ENCODE measurements around the gene HIBCH. TPM values are rescaled to one million over a fixed set of nuclear protein-coding genes. Genes with fewer than 3 reads are reported as not detected.

The HIBCH gene
- total and polyA plus RNA-seq, 4 donors = 20.2 to 65.2 (median 32.8) TPM

GRCh38 chr2:190333395-190333794 lies 13.8 kb upstream of the HIBCH start:
- WGBS = 60% methylated on average over 8 of the region's 8 CpGs
- H3K27ac ChIP-seq (ENCODE audit: low read depth in 1 of 2, low read length in 2 of 2) = peak overlapping the region; percentile 63 to 79
- no peak overlapping the region for H3K9ac ChIP-seq (ENCODE audit: low read depth in 1 of 2, low read length in 2 of 2)

GRCh38 chr2:190328573-190329147 lies 9.0 kb upstream of the HIBCH start:
- H3K36me3 ChIP-seq (ENCODE audit: control insufficient read depth in 4 of 4, insufficient read depth in 3 of 4, low read depth in 1 of 4, low read length in 3 of 4) = no peaks in the 10 kb centered on the region
- H3K4me3 ChIP-seq (ENCODE audit: low read depth in 1 of 3, low read length in 3 of 3) = no peak overlapping the region
- DNase-seq (ENCODE audit: low spot score) = no peak
- no peaks in the 10 kb centered on the region for H3K9me3 ChIP-seq (ENCODE audit: control insufficient read depth in 4 of 4, low read length in 3 of 4)
- peaks cover 3 to 7% (median 5%) of the 10 kb centered on the region in 4 donors for H3K4me1 ChIP-seq (ENCODE audit: control insufficient read depth in 4 of 4, insufficient read depth in 4 of 4, low read length in 3 of 4)
- no peaks in the 10 kb centered on the region for H3K27me3 ChIP-seq (ENCODE audit: control insufficient read depth in 4 of 4, insufficient read depth in 4 of 4, low read length in 3 of 4)
- no peak overlapping the region for H3K9ac ChIP-seq (ENCODE audit: low read depth in 1 of 2, low read length in 2 of 2)
- TF ChIP-seq ZBTB33 (IDR thresholded peaks at IDR 0.05) (no peak), YY1 (IDR thresholded peaks at IDR 0.05) (no peak), EGR1 (IDR thresholded peaks at IDR 0.05; ENCODE audit: low read depth in 2 of 2) (no peak), JUND (IDR thresholded peaks at IDR 0.05) (no peak), MAX (IDR thresholded peaks at IDR 0.05) (no peak), RAD21 (IDR thresholded peaks at IDR 0.05) (peak; percentile 76 to 83), RXRA (IDR thresholded peaks at IDR 0.05) (no peak), TAF1 (conservative IDR thresholded peaks at IDR 0.05) (no peak), HNF4A (conservative IDR thresholded peaks at IDR 0.05) (no peak), GABPA (IDR thresholded peaks at IDR 0.05 in 1 of 2, conservative IDR thresholded peaks at IDR 0.05 in 1 of 2) (no peak), ATF3 (IDR thresholded peaks at IDR 0.05) (no peak), REST (IDR thresholded peaks at IDR 0.05) (no peak), HNF4G (IDR thresholded peaks at IDR 0.05) (no peak), CTCF (IDR thresholded peaks at IDR 0.05; ENCODE audit: low read depth, low read length, missing input control) (peak; percentile 49), FOXA1 (IDR thresholded peaks at IDR 0.05) (no peak)
- no peak overlapping the region for H3K27ac ChIP-seq (ENCODE audit: low read depth in 1 of 2, low read length in 2 of 2)
- 91% methylated on average over 3 of the region's 3 CpGs for WGBS

More at GRCh38 chr2:190333395-190333794, 13.8 kb upstream of the HIBCH start:
- H3K9me3 ChIP-seq (ENCODE audit: control insufficient read depth in 4 of 4, low read length in 3 of 4) = no peaks in the 10 kb centered on the region
- H3K4me1 ChIP-seq (ENCODE audit: control insufficient read depth in 4 of 4, insufficient read depth in 4 of 4, low read length in 3 of 4) = peaks cover 3 to 20% (median 12%) of the 10 kb centered on the region in 4 donors
- H3K36me3 ChIP-seq (ENCODE audit: control insufficient read depth in 4 of 4, insufficient read depth in 3 of 4, low read depth in 1 of 4, low read length in 3 of 4) = no peaks in the 10 kb centered on the region
- TF ChIP-seq REST (IDR thresholded peaks at IDR 0.05) (peak; percentile 11), YY1 (IDR thresholded peaks at IDR 0.05) (no peak)
- H3K27me3 ChIP-seq (ENCODE audit: control insufficient read depth in 4 of 4, insufficient read depth in 4 of 4, low read length in 3 of 4) = no peaks in the 10 kb centered on the region
- no peak overlapping the region for H3K4me3 ChIP-seq (ENCODE audit: low read depth in 1 of 3, low read length in 3 of 3)
- no peak for DNase-seq (ENCODE audit: low spot score)

Data from liver (tissue), 9 donors.